Hepatocyte (in vitro differentiated cells): ENCODE results near the gene UVSSA.

Experiments
- EZH2phosphoT487 ChIP-seq: fragments of 200-600 bp; sonication (generic); IDR thresholded peaks from one replicate; pipeline ENCODE4 v1.6.1; 2018; ENCODE audit warnings: antibody characterized with exemption, mild to moderate bottlenecking, low read depth, moderate library complexity; ENCODE audit not compliant: unreplicated experiment, severe bottlenecking
- TF ChIP-seq, protein P1 (sequence below): fragments of 200-600 bp; sonication (generic); IDR thresholded peaks from 2 replicates; pipeline ENCODE4 v1.5.1; 2016; ENCODE audit warnings: antibody characterized with exemption, mild to moderate bottlenecking; ENCODE audit not compliant: poor library complexity

DNA sequence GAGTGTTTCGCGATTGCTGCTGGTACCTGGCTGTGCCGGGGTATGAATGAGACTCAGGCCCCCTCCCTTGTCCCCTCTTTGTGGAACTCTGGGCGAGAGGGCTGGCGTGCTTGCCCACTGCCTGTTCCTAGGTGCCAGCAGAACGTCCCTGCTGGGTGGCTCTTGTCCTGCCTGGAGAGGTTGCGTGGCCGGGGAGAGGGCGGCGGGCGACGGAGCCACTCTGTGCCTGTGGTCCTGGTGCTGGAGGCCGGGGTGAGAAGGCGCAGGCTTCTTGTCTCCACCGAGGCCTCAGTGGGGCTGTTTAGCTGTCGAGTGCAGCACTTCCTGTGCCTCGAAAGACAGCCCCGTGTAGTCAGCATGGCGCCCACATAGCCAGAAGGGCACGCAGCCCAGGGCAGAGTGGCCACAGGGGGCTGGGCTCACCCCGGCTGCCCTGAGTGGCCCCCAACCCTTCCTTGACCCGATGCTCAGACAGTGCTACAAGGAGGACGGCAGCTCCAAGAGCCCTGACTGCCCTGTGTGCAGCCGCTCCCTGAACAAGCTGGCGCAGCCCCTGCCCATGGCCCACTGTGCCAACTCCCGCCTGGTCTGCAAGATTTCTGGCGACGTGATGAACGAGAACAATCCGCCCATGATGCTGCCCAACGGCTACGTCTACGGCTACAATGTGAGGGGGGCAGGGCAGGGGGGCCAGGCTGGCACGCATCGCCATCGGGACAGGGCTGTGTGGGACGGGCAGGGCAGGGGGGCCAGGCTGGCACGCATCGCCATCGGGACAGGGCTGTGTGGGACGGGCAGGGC lies 8.9 kb upstream of the UVSSA start:
- TF ChIP-seq, protein P1, sequence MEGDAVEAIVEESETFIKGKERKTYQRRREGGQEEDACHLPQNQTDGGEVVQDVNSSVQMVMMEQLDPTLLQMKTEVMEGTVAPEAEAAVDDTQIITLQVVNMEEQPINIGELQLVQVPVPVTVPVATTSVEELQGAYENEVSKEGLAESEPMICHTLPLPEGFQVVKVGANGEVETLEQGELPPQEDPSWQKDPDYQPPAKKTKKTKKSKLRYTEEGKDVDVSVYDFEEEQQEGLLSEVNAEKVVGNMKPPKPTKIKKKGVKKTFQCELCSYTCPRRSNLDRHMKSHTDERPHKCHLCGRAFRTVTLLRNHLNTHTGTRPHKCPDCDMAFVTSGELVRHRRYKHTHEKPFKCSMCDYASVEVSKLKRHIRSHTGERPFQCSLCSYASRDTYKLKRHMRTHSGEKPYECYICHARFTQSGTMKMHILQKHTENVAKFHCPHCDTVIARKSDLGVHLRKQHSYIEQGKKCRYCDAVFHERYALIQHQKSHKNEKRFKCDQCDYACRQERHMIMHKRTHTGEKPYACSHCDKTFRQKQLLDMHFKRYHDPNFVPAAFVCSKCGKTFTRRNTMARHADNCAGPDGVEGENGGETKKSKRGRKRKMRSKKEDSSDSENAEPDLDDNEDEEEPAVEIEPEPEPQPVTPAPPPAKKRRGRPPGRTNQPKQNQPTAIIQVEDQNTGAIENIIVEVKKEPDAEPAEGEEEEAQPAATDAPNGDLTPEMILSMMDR: no peak
- TF ChIP-seq EZH2phosphoT487: no peak
